Natural killer cell (primary cell): Measurements from ENCODE around the gene ZCCHC10. TPM values are rescaled to one million over a fixed set of nuclear protein-coding genes. Genes with fewer than 3 reads are reported as not detected.
"Not testable (repeated sequence)": the region's sequence is repeated elsewhere in the genome, so short reads cannot be mapped to it uniquely, and the experiment has no call there.

ENCODE experiments used
- ATAC-seq, 3 donors: fragments of 150-1000 bp in 2 of 3; fragments of 200-7000 bp in 1 of 3; cut with Tn5 transposase; 1 replicate in 1 of 3; 2 replicates in 2 of 3; pipeline ENCODE4 v1.10.0; 2021; ENCODE audit warnings: mild to moderate bottlenecking in 2 of 3, moderate library complexity in 2 of 3
- DNase-seq, 2 donors: peaks; one replicate each; pipeline versions ENCODE4 v3.0.0 to v3.0.0-alpha.2; 2013 to 2021; ENCODE audit warnings: mixed read lengths in 1 of 2
- H3K27ac ChIP-seq: one replicate; pipeline ENCODE4 v1.5.1; 2013; ENCODE audit warnings: mild to moderate bottlenecking, low read length
- H3K27me3 ChIP-seq: one replicate; pipeline ENCODE4 v1.6.1; 2013; ENCODE audit warnings: low read length; ENCODE audit not compliant: control insufficient read depth, insufficient read depth
- H3K36me3 ChIP-seq: one replicate; pipeline ENCODE4 v1.6.1; 2013; ENCODE audit warnings: low read length; ENCODE audit not compliant: control insufficient read depth, insufficient read depth
- H3K4me1 ChIP-seq: one replicate; pipeline ENCODE4 v1.6.1; 2013; ENCODE audit warnings: low read length; ENCODE audit not compliant: control insufficient read depth, insufficient read depth
- H3K4me3 ChIP-seq: one replicate; pipeline ENCODE4 v1.5.1; 2013; ENCODE audit warnings: low read length
- H3K9me3 ChIP-seq: one replicate; pipeline ENCODE4 v1.6.1; 2013; ENCODE audit warnings: low read length; ENCODE audit not compliant: control insufficient read depth, insufficient read depth
- H3K27ac Mint-ChIP-seq, 2 donors: one replicate each; pipeline ENCODE4 v1.8.0; 2022; ENCODE audit warnings: mild to moderate bottlenecking in 2 of 2, mixed read lengths in 2 of 2, moderate library complexity in 1 of 2
- H3K27me3 Mint-ChIP-seq, 2 donors: one replicate each; pipeline ENCODE4 v1.8.0; 2022; ENCODE audit warnings: low read depth in 2 of 2, mixed read lengths in 2 of 2
- H3K36me3 Mint-ChIP-seq: one replicate; pipeline ENCODE4 v1.8.0; 2022; ENCODE audit warnings: mixed read lengths
- H3K4me1 Mint-ChIP-seq, 2 donors: one replicate each; pipeline ENCODE4 v1.8.0; 2022; ENCODE audit warnings: mixed read lengths in 2 of 2
- H3K4me3 Mint-ChIP-seq: one replicate; pipeline ENCODE4 v1.8.0; 2022; ENCODE audit warnings: mild to moderate bottlenecking, moderate library complexity, mixed read lengths
- H3K9me3 Mint-ChIP-seq, 2 donors: one replicate each; pipeline ENCODE4 v1.8.0; 2022; ENCODE audit warnings: mixed read lengths in 2 of 2
- CTCF ChIP-seq: fragments of 200-600 bp; IDR thresholded peaks from one replicate; pipeline ENCODE4 v1.8.0; 2022; ENCODE audit warnings: antibody characterized with exemption
- WGBS: methylation state at CpG from one replicate; pipeline ENCODE4 v1.1.7; 2013; ENCODE audit warnings: missing lambda C conversion rate; ENCODE audit not compliant: insufficient coverage; 5-methylcytosine and 5-hydroxymethylcytosine counted together
- intact Hi-C: fragments of 100-400 bp; cut with micrococcal nuclease; formaldehyde crosslinking; loops from one replicate; pipeline ENCODE4 v1.14.2; 2022
- total RNA-seq, 4 donors: library from RNA; stranded (reverse); fragments of 120-200 nt in 1 of 4; gene quantifications; one replicate each; pipeline versions ENCODE4 v1.2.3 to v1.2.4, GENCODE V29; 2013 to 2022

The ZCCHC10 gene
- total RNA-seq, 3 donors from 2014 or later (not counting 1 experiment from before 2014, with no cell fraction given), result 18.4 to 20.5 (median 20.4) TPM

GRCh38 chr5:132961887-132962286 lies 64.5 kb downstream of the ZCCHC10 start:
- Histone ChIP-seq H3K27me3 (no peaks in the 10 kb centered on the region), H3K4me1 (peaks cover 15% of the 10 kb centered on the region), H3K36me3 (no peaks in the 10 kb centered on the region), H3K9me3 (no peaks in the 10 kb centered on the region), H3K4me3 (peak overlapping the region; percentile 64), H3K27ac (peak overlapping the region; percentile 94)
- peaks cover 35 to 40% of the 10 kb centered on the region in 2 donors for H3K4me1 Mint-ChIP-seq
- H3K27me3 Mint-ChIP-seq, result no peaks in the 10 kb centered on the region
- DNase-seq, result no peak
- intact Hi-C loops, result no loop called here
- no peaks in the 10 kb centered on the region for H3K9me3 Mint-ChIP-seq
- no peak for ATAC-seq
- TF ChIP-seq CTCF, result no peak
- peak overlapping the region; percentile 90 to 93 for H3K27ac Mint-ChIP-seq
- H3K4me3 Mint-ChIP-seq, result peak overlapping the region; percentile 97
- 23% methylated on average over 5 of the region's 5 CpGs for WGBS
- H3K36me3 Mint-ChIP-seq, result no peaks in the 10 kb centered on the region

- H3K9me3 Mint-ChIP-seq, H3K9me3 ChIP-seq, H3K36me3 Mint-ChIP-seq, H3K27ac ChIP-seq, H3K27me3 ChIP-seq, H3K36me3 ChIP-seq, ATAC-seq, intact Hi-C loops, DNase-seq, H3K27me3 Mint-ChIP-seq, H3K4me3 ChIP-seq: not testable (repeated sequence)
- peak overlapping the region; percentile 90 to 93 for H3K27ac Mint-ChIP-seq
- peak overlapping the region; percentile 97 for H3K4me3 Mint-ChIP-seq
- 89% methylated on average over 11 of the region's 11 CpGs for WGBS
- H3K4me1 Mint-ChIP-seq, result peaks cover 35 to 40% of the 10 kb centered on the region in 2 donors
- peaks cover 16% of the 10 kb centered on the region for H3K4me1 ChIP-seq
Observed at GRCh38 chr5:132961123-132961815, 65.1 kb downstream of the ZCCHC10 start.

GRCh38 chr5:132956166-132956799 lies 70.1 kb downstream of the ZCCHC10 start:
- H3K9me3 Mint-ChIP-seq, ATAC-seq, H3K27ac Mint-ChIP-seq, intact Hi-C loops, H3K9me3 ChIP-seq, H3K27ac ChIP-seq, H3K27me3 ChIP-seq, H3K4me1 ChIP-seq, H3K4me3 ChIP-seq, H3K27me3 Mint-ChIP-seq, H3K4me3 Mint-ChIP-seq, H3K36me3 Mint-ChIP-seq, H3K36me3 ChIP-seq, DNase-seq: not testable (repeated sequence)
- WGBS, result 96% methylated on average over 5 of the region's 6 CpGs
- peaks cover 47 to 56% of the 10 kb centered on the region in 2 donors for H3K4me1 Mint-ChIP-seq

GRCh38 chr5:132953710-132954109 lies 72.6 kb downstream of the ZCCHC10 start:
- peaks cover 48% of the 10 kb centered on the region in 2 donors for H3K4me1 Mint-ChIP-seq
- H3K27ac ChIP-seq, result no peak overlapping the region
- no peaks in the 10 kb centered on the region for H3K27me3 ChIP-seq
- H3K27ac Mint-ChIP-seq, result peak overlapping the region in 1 of 2 donors; percentile 5
- no peaks in the 10 kb centered on the region for H3K27me3 Mint-ChIP-seq
- ATAC-seq, result no peak
- H3K36me3 Mint-ChIP-seq, result no peaks in the 10 kb centered on the region
- no peaks in the 10 kb centered on the region for H3K9me3 ChIP-seq
- no peaks in the 10 kb centered on the region for H3K9me3 Mint-ChIP-seq
- no peak overlapping the region for H3K4me3 Mint-ChIP-seq
- peaks cover 7% of the 10 kb centered on the region for H3K36me3 ChIP-seq
- no peak for TF ChIP-seq CTCF
- 92% methylated on average over 6 of the region's 6 CpGs for WGBS
- no peak overlapping the region for H3K4me3 ChIP-seq
- intact Hi-C loops, result no loop called here
- peaks cover 5% of the 10 kb centered on the region for H3K4me1 ChIP-seq
- no peak for DNase-seq
